Kidney (tissue), 14 donors: ENCODE results near the gene CDC7. TPM values are rescaled to one million over a fixed set of nuclear protein-coding genes. Genes with fewer than 3 reads are reported as not detected.

Experiments used
- DNase-seq, 5 donors: peaks; one replicate each; pipeline ENCODE4 v3.0.0-alpha.2; 2013 to 2020
- FAIRE-seq: peaks from 2 replicates; lab custom pipeline; 2012; peaks lifted over from hg19 to GRCh38; lab: Jason Lieb, UNC
- H3K27ac ChIP-seq, 2 donors: one replicate each; pipeline ENCODE4 v1.7.0; 2013; ENCODE audit warnings: low read depth in 2 of 2, low read length in 2 of 2, inconsistent platforms in 1 of 2
- H3K27me3 ChIP-seq: one replicate; pipeline ENCODE4 v1.7.1; 2013; ENCODE audit warnings: low read length, inconsistent platforms; ENCODE audit not compliant: control insufficient read depth, insufficient read depth
- H3K36me3 ChIP-seq, 3 donors: one replicate each; pipeline versions ENCODE4 v1.7.0 to v1.7.1; 2013; ENCODE audit warnings: low read length in 3 of 3, control low read depth in 1 of 3, inconsistent platforms in 1 of 3; ENCODE audit not compliant: insufficient read depth in 3 of 3, control insufficient read depth in 2 of 3
- H3K4me1 ChIP-seq, 3 donors: one replicate each; pipeline versions ENCODE4 v1.7.0 to v1.7.1; 2013; ENCODE audit warnings: low read length in 3 of 3, inconsistent platforms in 1 of 3, low read depth in 1 of 3; ENCODE audit not compliant: control insufficient read depth in 2 of 3, insufficient read depth in 2 of 3
- H3K4me3 ChIP-seq, 3 donors: one replicate each; pipeline versions ENCODE4 v1.7.0 to v1.8.1; 2013; ENCODE audit warnings: low read length in 3 of 3, control low read depth in 1 of 3, inconsistent platforms in 1 of 3
- H3K9ac ChIP-seq, 3 donors: one replicate each; pipeline versions ENCODE4 v1.7.0 to v1.7.1; 2013; ENCODE audit warnings: low read length in 3 of 3, control low read depth in 1 of 3, inconsistent platforms in 1 of 3
- H3K9me3 ChIP-seq, 3 donors: one replicate each; pipeline versions ENCODE4 v1.7.0 to v1.7.1; 2013; ENCODE audit warnings: low read length in 3 of 3, control low read depth in 1 of 3, inconsistent platforms in 1 of 3; ENCODE audit not compliant: control insufficient read depth in 2 of 3, insufficient read depth in 1 of 3
- CTCF ChIP-seq: IDR thresholded peaks from 3 replicates; pipeline ENCODE4 v1.5.1; 2012; ENCODE audit warnings: mild to moderate bottlenecking, moderate library complexity, borderline replicate concordance; ENCODE audit not compliant: insufficient read depth; ENCODE audit errors: extremely low read depth
- intact Hi-C: fragments of 100-400 bp; cut with DNase I; formaldehyde crosslinking; loops from one replicate; pipeline ENCODE4 v1.11.1; 2022
- polyA plus RNA-seq: library from polyadenylated mRNA; stranded (reverse); fragments of 350-450 nt; fragmentation: Illumina TruSeq; extraction: RNeasy Lipid Tissue Mini Kit (QIAGEN cat#74804); gene quantifications from one replicate; pipeline ENCODE4 v1.2.3, GENCODE V29; 2014; ENCODE audit warnings: low read depth, low replicate concordance; ENCODE audit not compliant: insufficient read depth
- total RNA-seq: library from RNA; stranded (reverse); fragmentation: NEBNext Ultra II Directional; extraction: Animal tissue kit (Norgen Biotek cat#: 25700); gene quantifications from one replicate; pipeline ENCODE4 v1.2.1, GENCODE V29; 2021
- donor health status: control.
- donor health status: control.
- donor health status: control.
- donor health status: control.
- donor health status: control.
- donor health status: DM: yes; HTN: yes; CAD: no.
- donor health status: Normal renal cell carcinoma (clear cell type).

CDC7 gene
- total and polyA plus RNA-seq, 2 donors from 2014 or later, result 1.4 to 3.2 TPM

GRCh38 chr1:91559838-91560565 is 59.4 kb downstream of the CDC7 start:
- Histone ChIP-seq H3K9me3 (no peaks in the 10 kb centered on the region), H3K4me1 (peaks cover 0 to 2% (median 0%) of the 10 kb centered on the region in 3 donors), H3K27ac (no peak overlapping the region), H3K4me3 (no peak overlapping the region), H3K36me3 (no peaks in the 10 kb centered on the region), H3K9ac (no peak overlapping the region), H3K27me3 (no peaks in the 10 kb centered on the region)
- intact Hi-C loops, result no loop called here
- FAIRE-seq (no peak), DNase-seq (no peak)
- no peak for TF ChIP-seq CTCF

- no peaks in the 10 kb centered on the region for H3K36me3 ChIP-seq
- H3K9me3 ChIP-seq, result no peaks in the 10 kb centered on the region
- intact Hi-C loops, result no loop called here
- no peak for TF ChIP-seq CTCF
- no peak overlapping the region for H3K9ac ChIP-seq
- no peaks in the 10 kb centered on the region for H3K4me1 ChIP-seq
- no peak for DNase-seq
- H3K27ac ChIP-seq, result no peak overlapping the region
- no peak overlapping the region for H3K4me3 ChIP-seq
- no peak for FAIRE-seq
- no peaks in the 10 kb centered on the region for H3K27me3 ChIP-seq
Observed at GRCh38 chr1:91564888-91565701, 64.4 kb downstream of the CDC7 start.

- no peak for DNase-seq
- no peaks in the 10 kb centered on the region for H3K36me3 ChIP-seq
- no peak for FAIRE-seq
- no peak overlapping the region for H3K9ac ChIP-seq
- H3K4me1 ChIP-seq, result no peaks in the 10 kb centered on the region
- no peaks in the 10 kb centered on the region for H3K27me3 ChIP-seq
- intact Hi-C loops, result no loop called here
- H3K27ac ChIP-seq, result no peak overlapping the region
- no peak overlapping the region for H3K4me3 ChIP-seq
- no peak for TF ChIP-seq CTCF
- H3K9me3 ChIP-seq, result no peaks in the 10 kb centered on the region
Observed at GRCh38 chr1:91567583-91567982, 66.9 kb downstream of the CDC7 start.
